Natural killer cell (primary cell): ENCODE measurements around the gene WSCD2. TPM values are rescaled to one million over a fixed set of nuclear protein-coding genes. Genes with fewer than 3 reads are reported as not detected.

Source experiments
- ATAC-seq, 3 donors: fragments of 150-1000 bp in 2 of 3; fragments of 200-7000 bp in 1 of 3; cut with Tn5 transposase; 1 replicate in 1 of 3; 2 replicates in 2 of 3; pipeline ENCODE4 v1.10.0; 2021; ENCODE audit warnings: mild to moderate bottlenecking in 2 of 3, moderate library complexity in 2 of 3
- DNase-seq, 2 donors: peaks; one replicate each; pipeline versions ENCODE4 v3.0.0 to v3.0.0-alpha.2; 2013 to 2021; ENCODE audit warnings: mixed read lengths in 1 of 2
- H3K27ac ChIP-seq: one replicate; pipeline ENCODE4 v1.5.1; 2013; ENCODE audit warnings: mild to moderate bottlenecking, low read length
- H3K27me3 ChIP-seq: one replicate; pipeline ENCODE4 v1.6.1; 2013; ENCODE audit warnings: low read length; ENCODE audit not compliant: control insufficient read depth, insufficient read depth
- H3K36me3 ChIP-seq: one replicate; pipeline ENCODE4 v1.6.1; 2013; ENCODE audit warnings: low read length; ENCODE audit not compliant: control insufficient read depth, insufficient read depth
- H3K4me1 ChIP-seq: one replicate; pipeline ENCODE4 v1.6.1; 2013; ENCODE audit warnings: low read length; ENCODE audit not compliant: control insufficient read depth, insufficient read depth
- H3K4me3 ChIP-seq: one replicate; pipeline ENCODE4 v1.5.1; 2013; ENCODE audit warnings: low read length
- H3K9me3 ChIP-seq: one replicate; pipeline ENCODE4 v1.6.1; 2013; ENCODE audit warnings: low read length; ENCODE audit not compliant: control insufficient read depth, insufficient read depth
- H3K27ac Mint-ChIP-seq, 2 donors: one replicate each; pipeline ENCODE4 v1.8.0; 2022; ENCODE audit warnings: mild to moderate bottlenecking in 2 of 2, mixed read lengths in 2 of 2, moderate library complexity in 1 of 2
- H3K27me3 Mint-ChIP-seq, 2 donors: one replicate each; pipeline ENCODE4 v1.8.0; 2022; ENCODE audit warnings: low read depth in 2 of 2, mixed read lengths in 2 of 2
- H3K36me3 Mint-ChIP-seq: one replicate; pipeline ENCODE4 v1.8.0; 2022; ENCODE audit warnings: mixed read lengths
- H3K4me1 Mint-ChIP-seq, 2 donors: one replicate each; pipeline ENCODE4 v1.8.0; 2022; ENCODE audit warnings: mixed read lengths in 2 of 2
- H3K4me3 Mint-ChIP-seq: one replicate; pipeline ENCODE4 v1.8.0; 2022; ENCODE audit warnings: mild to moderate bottlenecking, moderate library complexity, mixed read lengths
- H3K9me3 Mint-ChIP-seq, 2 donors: one replicate each; pipeline ENCODE4 v1.8.0; 2022; ENCODE audit warnings: mixed read lengths in 2 of 2
- WGBS: methylation state at CpG from one replicate; pipeline ENCODE4 v1.1.7; 2013; ENCODE audit warnings: missing lambda C conversion rate; ENCODE audit not compliant: insufficient coverage; 5-methylcytosine and 5-hydroxymethylcytosine counted together
- intact Hi-C: fragments of 100-400 bp; cut with micrococcal nuclease; formaldehyde crosslinking; loops from one replicate; pipeline ENCODE4 v1.14.2; 2022
- total RNA-seq, 4 donors: library from RNA; stranded (reverse); fragments of 120-200 nt in 1 of 4; gene quantifications; one replicate each; pipeline versions ENCODE4 v1.2.3 to v1.2.4, GENCODE V29; 2013 to 2022
- TF ChIP-seq, protein P1 (sequence below): fragments of 200-600 bp; IDR thresholded peaks from one replicate; pipeline ENCODE4 v1.8.0; 2022; ENCODE audit warnings: antibody characterized with exemption

Gene WSCD2
- under 1 TPM in 2 of 3 donors, not detected in 1; 0.32 to 0.78 TPM for total RNA-seq
- total RNA-seq (2013): 1.7 TPM

- Mint-ChIP-seq H3K36me3 (no peaks in the 10 kb centered on the region), H3K4me1 (peaks cover 0 to 8% of the 10 kb centered on the region in 2 donors), H3K4me3 (peak within 1 kb of the TSS; percentile 57), H3K9me3 (no peaks in the 10 kb centered on the region), H3K27me3 (peaks cover 55 to 66% of the 10 kb centered on the region in 2 donors), H3K27ac (no peak within 1 kb of the TSS)
- ATAC-seq: peak in 1 of 3 donors; percentile 58
- Histone ChIP-seq H3K36me3 (no peaks in the 10 kb centered on the region), H3K4me1 (peaks cover 9% of the 10 kb centered on the region), H3K4me3 (peak within 1 kb of the TSS; percentile 20), H3K27ac (no peak within 1 kb of the TSS), H3K9me3 (no peaks in the 10 kb centered on the region), H3K27me3 (peaks cover 22% of the 10 kb centered on the region)
- 4% methylated on average over 74 of the region's 74 CpGs for WGBS
- no peak for DNase-seq
- TF ChIP-seq, protein P1, sequence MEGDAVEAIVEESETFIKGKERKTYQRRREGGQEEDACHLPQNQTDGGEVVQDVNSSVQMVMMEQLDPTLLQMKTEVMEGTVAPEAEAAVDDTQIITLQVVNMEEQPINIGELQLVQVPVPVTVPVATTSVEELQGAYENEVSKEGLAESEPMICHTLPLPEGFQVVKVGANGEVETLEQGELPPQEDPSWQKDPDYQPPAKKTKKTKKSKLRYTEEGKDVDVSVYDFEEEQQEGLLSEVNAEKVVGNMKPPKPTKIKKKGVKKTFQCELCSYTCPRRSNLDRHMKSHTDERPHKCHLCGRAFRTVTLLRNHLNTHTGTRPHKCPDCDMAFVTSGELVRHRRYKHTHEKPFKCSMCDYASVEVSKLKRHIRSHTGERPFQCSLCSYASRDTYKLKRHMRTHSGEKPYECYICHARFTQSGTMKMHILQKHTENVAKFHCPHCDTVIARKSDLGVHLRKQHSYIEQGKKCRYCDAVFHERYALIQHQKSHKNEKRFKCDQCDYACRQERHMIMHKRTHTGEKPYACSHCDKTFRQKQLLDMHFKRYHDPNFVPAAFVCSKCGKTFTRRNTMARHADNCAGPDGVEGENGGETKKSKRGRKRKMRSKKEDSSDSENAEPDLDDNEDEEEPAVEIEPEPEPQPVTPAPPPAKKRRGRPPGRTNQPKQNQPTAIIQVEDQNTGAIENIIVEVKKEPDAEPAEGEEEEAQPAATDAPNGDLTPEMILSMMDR: no peak
- intact Hi-C loops: no loop called here
Observed at GRCh38 chr12:108129017-108129812, at the start of gene WSCD2. Gene WSCD2 (plus strand): TSS chr12:108129288. CDS start chr12:108195833, 66,545 bp downstream.

- WGBS: 93% methylated on average over 1 of the region's 1 CpG
Observed at GRCh38 chr12:108079721-108080120, 49.4 kb upstream of the WSCD2 start.

DNA sequence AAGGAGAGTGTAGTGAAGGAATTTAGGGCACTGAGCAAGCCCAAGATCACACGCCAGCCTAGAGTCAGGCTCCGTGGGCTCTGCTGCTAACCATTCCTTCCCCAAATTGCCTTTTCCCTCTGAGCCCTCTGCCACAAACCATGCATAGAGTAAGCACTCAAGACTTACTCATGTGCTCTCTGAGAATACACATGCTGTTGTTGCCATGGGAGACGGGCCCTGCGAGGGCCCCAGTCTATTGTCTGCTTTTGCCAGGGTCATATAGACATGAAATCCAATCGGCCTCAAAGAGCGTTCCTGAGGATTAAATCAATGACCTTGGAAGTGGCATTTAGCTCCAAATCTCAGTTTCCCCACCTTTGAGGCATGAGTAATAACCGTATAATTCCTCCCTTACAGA lies 48.7 kb upstream of the WSCD2 start:
- intact Hi-C loops: no loop called here
- no peaks in the 10 kb centered on the region for H3K4me1 Mint-ChIP-seq
- TF ChIP-seq, protein P1: no peak
- ATAC-seq: no peak
- H3K27me3 Mint-ChIP-seq: peaks cover 43 to 45% of the 10 kb centered on the region in 2 donors
- Histone ChIP-seq H3K27me3 (no peaks in the 10 kb centered on the region), H3K4me3 (no peak overlapping the region), H3K27ac (no peak overlapping the region), H3K4me1 (no peaks in the 10 kb centered on the region), H3K9me3 (no peaks in the 10 kb centered on the region), H3K36me3 (no peaks in the 10 kb centered on the region)
- H3K4me3 Mint-ChIP-seq: no peak overlapping the region
- WGBS: 80% methylated on average over 6 of the region's 7 CpGs
- H3K36me3 Mint-ChIP-seq: no peaks in the 10 kb centered on the region
- DNase-seq: no peak
- H3K27ac Mint-ChIP-seq: no peak overlapping the region
- H3K9me3 Mint-ChIP-seq: no peaks in the 10 kb centered on the region

More at GRCh38 chr12:108079721-108080120, 49.4 kb upstream of the WSCD2 start:
- no peak overlapping the region for H3K27ac ChIP-seq
- no peaks in the 10 kb centered on the region for H3K9me3 ChIP-seq
- no peak overlapping the region for H3K27ac Mint-ChIP-seq
- no peaks in the 10 kb centered on the region for H3K36me3 Mint-ChIP-seq
- DNase-seq: no peak
- TF ChIP-seq, protein P1: no peak
- H3K36me3 ChIP-seq: no peaks in the 10 kb centered on the region
- no peak overlapping the region for H3K4me3 Mint-ChIP-seq
- no peaks in the 10 kb centered on the region for H3K4me1 Mint-ChIP-seq
- no peaks in the 10 kb centered on the region for H3K4me1 ChIP-seq
- intact Hi-C loops: no loop called here
- no peak overlapping the region for H3K4me3 ChIP-seq
- ATAC-seq: no peak
- H3K27me3 Mint-ChIP-seq: peaks cover 43 to 45% of the 10 kb centered on the region in 2 donors
- H3K9me3 Mint-ChIP-seq: no peaks in the 10 kb centered on the region
- no peaks in the 10 kb centered on the region for H3K27me3 ChIP-seq
